H1 (cell line): ENCODE data around the gene SORBS1. TPM values are rescaled to one million over a fixed set of nuclear protein-coding genes. Genes with fewer than 3 reads are reported as not detected.

ENCODE experiments used
- CTCF ChIA-PET: fragments of 300-600 bp; sonication (Branson Sonifier 250); formaldehyde crosslinking; loops from one replicate; lab custom pipeline; 2021; ENCODE audit not compliant: partially characterized antibody; lab: Charles Lee
- POLR2A ChIA-PET: fragments of 300-600 bp; sonication (Branson Sonifier 250); formaldehyde crosslinking; loops from one replicate; lab custom pipeline; 2021; ENCODE audit warnings: inconsistent platforms; ENCODE audit not compliant: partially characterized antibody; lab: Charles Lee
- DNase-seq, 2 experiments: peaks; one replicate each; pipeline versions ENCODE4 v3.0.0 to v3.0.0-alpha.2; 2010 to 2022; ENCODE audit warnings: low spot score in 2 of 2, low read depth in 1 of 2, mixed read lengths in 1 of 2
- FAIRE-seq: peaks from 2 replicates; lab custom pipeline; 2011; peaks lifted over from hg19 to GRCh38; lab: Jason Lieb, UNC
- H2AFZ ChIP-seq: 2 replicates; pipeline ENCODE4 v1.8.1; 2012; ENCODE audit warnings: low read length, inconsistent platforms
- H2AK5ac ChIP-seq: 2 replicates; pipeline ENCODE4 v1.6.1; 2013; ENCODE audit warnings: low read depth, low read length
- H2BK120ac ChIP-seq: replicated peaks from 2 replicates; pipeline ENCODE3; 2013; ENCODE audit warnings: low read depth, low read length, inconsistent platforms
- H2BK12ac ChIP-seq: 2 replicates; pipeline ENCODE4 v1.6.1; 2013; ENCODE audit warnings: low read depth, low read length
- H2BK15ac ChIP-seq: 2 replicates; pipeline ENCODE4 v1.6.1; 2013; ENCODE audit warnings: low read length
- H2BK20ac ChIP-seq: 2 replicates; pipeline ENCODE4 v1.6.1; 2013; ENCODE audit warnings: low read length
- H2BK5ac ChIP-seq: 2 replicates; pipeline ENCODE4 v1.6.1; 2013; ENCODE audit warnings: low read depth, low read length
- H3K14ac ChIP-seq: 2 replicates; pipeline ENCODE4 v1.6.1; 2013; ENCODE audit warnings: inconsistent platforms; ENCODE audit not compliant: insufficient read length
- H3K18ac ChIP-seq: 2 replicates; pipeline ENCODE4 v1.6.1; 2013; ENCODE audit warnings: low read length; ENCODE audit errors: extremely low read depth
- H3K23ac ChIP-seq: 2 replicates; pipeline ENCODE4 v1.6.1; 2013; ENCODE audit warnings: inconsistent platforms; ENCODE audit not compliant: insufficient read length
- H3K23me2 ChIP-seq: 2 replicates; pipeline ENCODE4 v1.6.1; 2013; ENCODE audit warnings: low read depth, low read length
- H3K27ac ChIP-seq: 2 replicates; pipeline ENCODE4 v1.6.1; 2011; ENCODE audit warnings: low read depth, low read length, inconsistent platforms
- H3K27me3 ChIP-seq, 4 experiments: replicated peaks in 1 of 4; 1 replicate in 1 of 4; 2 replicates in 3 of 4; pipeline versions ENCODE4 v1.6.1 to v1.8.1; 2011 to 2013; ENCODE audit warnings: low read length in 3 of 4, mild to moderate bottlenecking in 3 of 4, inconsistent platforms in 2 of 4, mixed read lengths in 2 of 4, moderate library complexity in 1 of 4; ENCODE audit not compliant: control insufficient read depth in 3 of 4, insufficient read depth in 3 of 4; ENCODE audit errors: extremely low read depth in 1 of 4
- H3K36me3 ChIP-seq, 4 experiments: 2 replicates each; pipeline versions ENCODE4 v1.6.1 to v1.8.1; 2011 to 2013; ENCODE audit warnings: mild to moderate bottlenecking in 4 of 4, low read length in 3 of 4, moderate library complexity in 2 of 4, control low read depth in 1 of 4, inconsistent platforms in 1 of 4; ENCODE audit not compliant: insufficient read depth in 4 of 4, control insufficient read depth in 2 of 4
- H3K4ac ChIP-seq: replicated peaks from 2 replicates; pipeline ENCODE3; 2013; ENCODE audit warnings: low read length, low read depth, mixed read lengths, inconsistent platforms; ENCODE audit not compliant: insufficient read length
- H3K4me1 ChIP-seq, 4 experiments: replicated peaks in 1 of 4; 1 replicate in 1 of 4; 2 replicates in 3 of 4; pipeline versions ENCODE4 v1.6.1 to v1.8.1; 2011 to 2013; ENCODE audit warnings: low read length in 3 of 4, inconsistent platforms in 2 of 4, mixed read lengths in 1 of 4; ENCODE audit not compliant: insufficient read depth in 4 of 4, control insufficient read depth in 3 of 4
- H3K4me2 ChIP-seq, 2 experiments: 2 replicates each; pipeline versions ENCODE4 v1.6.1 to v1.8.1; 2011 to 2013; ENCODE audit warnings: low read depth in 2 of 2, low read length in 2 of 2, control low read depth in 1 of 2, inconsistent platforms in 1 of 2, mild to moderate bottlenecking in 1 of 2; ENCODE audit not compliant: insufficient read depth in 1 of 2
- H3K4me3 ChIP-seq, 4 experiments: fragments of 200-600, 300-600 bp in 1 of 4; sonication (generic), shearing (Covaris generic), sonication (Bioruptor Twin) in 1 of 4; 2 replicates each; pipeline versions ENCODE4 v1.5.1 to v1.8.1; 2011 to 2016; ENCODE audit warnings: low read length in 4 of 4, low read depth in 3 of 4, control low read depth in 2 of 4, inconsistent platforms in 2 of 4, mild to moderate bottlenecking in 2 of 4, mixed read lengths in 1 of 4, moderate library complexity in 1 of 4; ENCODE audit not compliant: insufficient read depth in 2 of 4; ENCODE audit errors: extremely low read depth in 1 of 4
- H3K56ac ChIP-seq: replicated peaks from 2 replicates; pipeline ENCODE3; 2013; ENCODE audit warnings: low read depth, mild to moderate bottlenecking, mixed read lengths, low read length, inconsistent platforms; ENCODE audit not compliant: insufficient read length
- H3K79me1 ChIP-seq: 2 replicates; pipeline ENCODE4 v1.6.1; 2013; ENCODE audit warnings: low read depth, low read length, control low read depth
- H3K79me2 ChIP-seq, 2 experiments: 2 replicates each; pipeline versions ENCODE4 v1.6.1 to v1.8.1; 2012 to 2013; ENCODE audit warnings: low read length in 2 of 2, mild to moderate bottlenecking in 2 of 2, inconsistent platforms in 1 of 2; ENCODE audit not compliant: insufficient read depth in 2 of 2, control insufficient read depth in 1 of 2
- H3K9ac ChIP-seq, 4 experiments: replicated peaks in 1 of 4; 1 replicate in 1 of 4; 2 replicates in 3 of 4; pipeline versions ENCODE4 v1.6.1 to v1.8.1; 2011 to 2013; ENCODE audit warnings: low read depth in 3 of 4, low read length in 3 of 4, control low read depth in 2 of 4, mild to moderate bottlenecking in 2 of 4, moderate library complexity in 2 of 4, inconsistent platforms in 1 of 4; ENCODE audit errors: extremely low read depth in 1 of 4
- H3K9me3 ChIP-seq, 2 experiments: 2 replicates each; pipeline versions ENCODE4 v1.6.1 to v1.8.1; 2012 to 2013; ENCODE audit warnings: mild to moderate bottlenecking in 2 of 2, moderate library complexity in 2 of 2, control low read depth in 1 of 2, inconsistent platforms in 1 of 2, low read depth in 1 of 2, low read length in 1 of 2, mixed read lengths in 1 of 2; ENCODE audit not compliant: insufficient read depth in 2 of 2
- H4K20me1 ChIP-seq, 2 experiments: replicated peaks in 1 of 2; 2 replicates each; pipeline versions ENCODE3 to v1.8.1; 2011 to 2013; ENCODE audit warnings: inconsistent platforms in 2 of 2, low read length in 2 of 2, mild to moderate bottlenecking in 1 of 2; ENCODE audit not compliant: insufficient read depth in 2 of 2, control insufficient read depth in 1 of 2
- H4K5ac ChIP-seq: 2 replicates; pipeline ENCODE4 v1.6.1; 2013; ENCODE audit warnings: low read length, low read depth, mixed read lengths, inconsistent platforms; ENCODE audit not compliant: insufficient read length
- H4K8ac ChIP-seq: 2 replicates; pipeline ENCODE4 v1.8.0; 2013; ENCODE audit warnings: mild to moderate bottlenecking, moderate library complexity, low read length, inconsistent platforms; ENCODE audit not compliant: insufficient read depth; ENCODE audit errors: extremely low read depth
- H4K91ac ChIP-seq: replicated peaks from 2 replicates; pipeline ENCODE3; 2013; ENCODE audit warnings: low read length, mixed read lengths, inconsistent platforms; ENCODE audit not compliant: insufficient read length
- CTBP2 ChIP-seq: IDR thresholded peaks from 2 replicates; pipeline ENCODE4 v1.7.0; 2011; ENCODE audit warnings: borderline replicate concordance, mild to moderate bottlenecking, moderate library complexity, mixed read lengths, low read length; ENCODE audit not compliant: insufficient read depth, insufficient read length
- GABPA ChIP-seq: IDR thresholded peaks from 2 replicates; pipeline ENCODE4 v1.6.1; 2011; ENCODE audit warnings: mild to moderate bottlenecking, low read length, moderate library complexity, borderline replicate concordance; ENCODE audit not compliant: insufficient read depth
- KDM4A ChIP-seq: IDR thresholded peaks from one replicate; pipeline ENCODE4 v1.7.1; 2012; ENCODE audit warnings: low read depth, mild to moderate bottlenecking, moderate library complexity, low read length, inconsistent platforms; ENCODE audit not compliant: severe bottlenecking
- KDM5A ChIP-seq: fragments of 200-600 bp; IDR thresholded peaks from 2 replicates; pipeline ENCODE4 v1.7.1; 2012; ENCODE audit warnings: mild to moderate bottlenecking, low read length, inconsistent platforms, mixed read lengths
- MAFK ChIP-seq: IDR thresholded peaks from 2 replicates; pipeline ENCODE4 v1.6.1; 2012; ENCODE audit warnings: low read depth, mild to moderate bottlenecking, improper control_type of control experiment, low read length
- NANOG ChIP-seq: IDR thresholded peaks from 2 replicates; pipeline ENCODE4 v1.6.1; 2011; ENCODE audit warnings: low read length, low read depth, mild to moderate bottlenecking, inconsistent platforms; ENCODE audit not compliant: insufficient read depth, poor library complexity, severe bottlenecking
- POU5F1 ChIP-seq: IDR thresholded peaks from 2 replicates; pipeline ENCODE4 v1.6.1; 2011; ENCODE audit warnings: low read depth, mild to moderate bottlenecking, low read length, moderate library complexity
- RFX5 ChIP-seq: IDR thresholded peaks from 2 replicates; pipeline ENCODE4 v1.6.1; 2011; ENCODE audit warnings: low read depth, low read length, improper control_type of control experiment, borderline replicate concordance
- RNF2 ChIP-seq: fragments of 200-900, 300-1000 bp; sonication (generic); IDR thresholded peaks from 2 replicates; pipeline ENCODE4 v1.7.1; 2016; ENCODE audit warnings: borderline replicate concordance, low read depth, mild to moderate bottlenecking, antibody characterized with exemption, low read length; ENCODE audit not compliant: poor library complexity, severe bottlenecking; ENCODE audit errors: missing control alignments
- RXRA ChIP-seq: IDR thresholded peaks from 2 replicates; pipeline ENCODE4 v1.6.1; 2011; ENCODE audit warnings: low read depth, mild to moderate bottlenecking, low read length, moderate library complexity; ENCODE audit not compliant: insufficient read depth
- SP2 ChIP-seq: IDR thresholded peaks from 2 replicates; pipeline ENCODE4 v1.6.1; 2012; ENCODE audit warnings: mild to moderate bottlenecking, low read length, inconsistent platforms
- ZNF274 ChIP-seq: IDR thresholded peaks from 2 replicates; pipeline ENCODE4 v1.7.0; 2012; ENCODE audit warnings: low read length, borderline replicate concordance; ENCODE audit errors: extremely low read depth
- WGBS, 2 experiments: shearing (Covaris generic) in 1 of 2; methylation state at CpG; one replicate each; pipeline versions ENCODE4 v1.1.6 to v1.1.7; 2013 to 2015; ENCODE audit warnings: low lambda C conversion rate in 2 of 2, mixed read lengths in 2 of 2, inconsistent platforms in 1 of 2, low coverage in 1 of 2, missing lambda C conversion rate in 1 of 2; ENCODE audit not compliant: insufficient replicate concordance in 2 of 2, insufficient coverage in 1 of 2, insufficient read length in 1 of 2; ENCODE audit errors: extremely low coverage in 1 of 2, missing lambda C conversion rate in 1 of 2; 5-methylcytosine and 5-hydroxymethylcytosine counted together
- polyA plus RNA-seq, 7 experiments: library from polyadenylated mRNA; depleted of rRNA in 3 of 7; stranded (reverse) in 5 of 7; unstranded in 2 of 7; fragments of >200 nt in 5 of 7; fragments of 200-250 nt in 2 of 7; gene quantifications; 1 replicate in 5 of 7; 2 replicates in 1 of 7; 4 replicates in 1 of 7; pipeline versions ENCODE4 v1.2.1 to v1.2.3, GENCODE V29; 2011 to 2013; ENCODE audit warnings: missing spikeins in 2 of 7, mixed read lengths in 2 of 7
- total RNA-seq: library from RNA; stranded (reverse); fragmentation: NEBNext Ultra II Directional; extraction: Animal tissue kit (Norgen Biotek cat#: 25700); gene quantifications from 2 replicates; pipeline ENCODE4 v1.2.1, GENCODE V29; 2021

SORBS1 gene
- total and polyA plus RNA-seq, 2 of the 8 experiments (the other 6 are each of a cell fraction or from before 2014, with no cell fraction given): 16.0 to 35.0 TPM

- POLR2A ChIA-PET: no interaction called here
- no peak overlapping the region for H4K8ac ChIP-seq
- no peaks in the 10 kb centered on the region for H4K20me1 ChIP-seq
- DNase-seq (no peak), FAIRE-seq (no peak)
- no peaks in the 10 kb centered on the region for H3K9me3 ChIP-seq
- H3K27me3 ChIP-seq: no peaks in the 10 kb centered on the region
- no peak overlapping the region for H2AFZ ChIP-seq
- H2BK120ac ChIP-seq: no peak overlapping the region
- no peaks in the 10 kb centered on the region for H3K36me3 ChIP-seq
- no peak overlapping the region for H3K23ac ChIP-seq
- H3K4me1 ChIP-seq: peaks cover 0 to 15% (median 7%) of the 10 kb centered on the region in 4 experiments; a peak in 5 of 7 replicates
- H2BK15ac ChIP-seq: no peak overlapping the region
- H3K18ac ChIP-seq: no peak overlapping the region
- no peak overlapping the region for H3K4me2 ChIP-seq
- H2AK5ac ChIP-seq: no peak overlapping the region
- H3K4ac ChIP-seq: no peak overlapping the region
- no peak overlapping the region for H3K4me3 ChIP-seq
- H2BK12ac ChIP-seq: no peak overlapping the region
- H3K23me2 ChIP-seq: no peaks in the 10 kb centered on the region; the same call in none of the 2 replicates
- TF ChIP-seq POU5F1: no peak
- no peak for TF ChIP-seq ZNF274
- TF ChIP-seq NANOG: no peak
- no peak for TF ChIP-seq GABPA
- TF ChIP-seq RFX5: no peak
- no peak for TF ChIP-seq SP2
- no peak for TF ChIP-seq RNF2
- no peak for TF ChIP-seq KDM5A
- no peak for TF ChIP-seq CTBP2
- no peak for TF ChIP-seq RXRA
- TF ChIP-seq MAFK: no peak
- TF ChIP-seq KDM4A: no peak
- H2BK20ac ChIP-seq: no peak overlapping the region
- H2BK5ac ChIP-seq: no peak overlapping the region
- 46% methylated on average over 5 of the region's 5 CpGs; no CpG with 5 or more reads in 1 of the 2 experiments for WGBS, 2 experiments
- peaks cover 4% of the 10 kb centered on the region; the same call in 1 of the 2 replicates for H3K79me1 ChIP-seq
- peaks cover 0 to 52% of the 10 kb centered on the region in 2 experiments; a peak in 2 of 4 replicates for H3K79me2 ChIP-seq
- no peak overlapping the region for H3K56ac ChIP-seq
- H4K91ac ChIP-seq: no peak overlapping the region
- H3K14ac ChIP-seq: no peak overlapping the region
- H4K5ac ChIP-seq: no peak overlapping the region
- H3K27ac ChIP-seq: no peak overlapping the region
- CTCF ChIA-PET: interaction anchor here (1.0 to 3.2 kb wide), 5 partner anchors 11 to 99 kb away, joined by 5 to 8 read pairs (median 7); no protein-coding TSS in a partner anchor
- no peak overlapping the region for H3K9ac ChIP-seq
These were observed 56.0 kb downstream of the SORBS1 start for GRCh38 chr10:95505084-95505610.
